ENCODE measurements around the gene SORT1.
"Not testable (repeated sequence)": the region's sequence is repeated elsewhere in the genome, so short reads cannot be mapped to it uniquely, and the experiment has no call there.

The SORT1 gene

DNA sequence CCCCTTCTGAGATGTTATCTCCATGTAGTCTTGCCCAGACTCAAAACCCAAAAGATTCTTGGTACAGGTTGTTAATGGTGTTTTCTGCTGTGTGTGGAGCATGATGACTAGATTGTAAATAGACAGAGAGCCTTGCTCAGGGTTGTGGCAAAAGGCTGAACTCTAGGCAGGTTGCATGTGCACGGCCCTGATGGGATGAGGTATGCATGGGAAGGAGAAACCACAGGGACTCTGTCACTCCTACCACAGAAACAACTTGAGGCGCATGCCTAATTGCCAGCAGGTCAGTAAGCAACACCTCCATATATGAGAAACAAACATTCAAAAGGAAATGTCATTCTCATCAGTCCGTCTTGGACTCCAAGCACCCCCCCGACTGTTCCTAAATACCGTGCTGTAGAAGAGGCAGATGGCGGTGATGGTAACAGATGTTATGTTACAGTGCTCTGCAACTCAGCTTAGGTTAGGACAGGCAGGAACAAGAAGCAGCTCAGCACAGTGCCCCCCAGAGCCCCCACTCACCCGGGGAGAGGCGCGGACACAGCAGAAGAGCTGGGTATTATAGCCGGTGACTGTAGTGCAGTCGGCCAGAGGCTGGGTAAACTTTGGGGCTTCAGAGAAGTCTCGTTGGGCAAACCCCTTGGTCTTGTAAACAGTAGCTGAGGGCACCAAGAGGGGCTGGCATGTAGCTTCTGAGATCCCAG is 101.9 kb downstream of the SORT1 start:
- DNase-seq = no peak

DNA sequence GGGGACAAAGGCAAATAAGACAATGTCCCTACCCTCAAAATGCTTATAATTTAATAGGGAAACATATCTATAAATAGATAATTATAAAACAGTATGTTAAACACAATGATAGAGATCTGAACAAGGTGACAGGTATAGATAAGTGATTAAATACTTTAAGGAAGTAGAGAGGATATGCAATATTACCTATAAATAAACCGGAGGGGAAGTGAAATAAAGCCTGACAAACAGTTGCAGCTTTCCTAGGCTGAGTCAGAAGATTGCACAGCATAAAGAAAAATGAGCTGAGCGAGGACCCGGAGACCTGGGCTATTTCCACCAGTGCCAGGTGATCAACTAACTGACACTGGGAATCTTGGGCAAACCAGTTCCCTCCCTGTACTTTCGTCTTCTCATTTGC is 103.2 kb downstream of the SORT1 start:
- DNase-seq = no peak

DNA sequence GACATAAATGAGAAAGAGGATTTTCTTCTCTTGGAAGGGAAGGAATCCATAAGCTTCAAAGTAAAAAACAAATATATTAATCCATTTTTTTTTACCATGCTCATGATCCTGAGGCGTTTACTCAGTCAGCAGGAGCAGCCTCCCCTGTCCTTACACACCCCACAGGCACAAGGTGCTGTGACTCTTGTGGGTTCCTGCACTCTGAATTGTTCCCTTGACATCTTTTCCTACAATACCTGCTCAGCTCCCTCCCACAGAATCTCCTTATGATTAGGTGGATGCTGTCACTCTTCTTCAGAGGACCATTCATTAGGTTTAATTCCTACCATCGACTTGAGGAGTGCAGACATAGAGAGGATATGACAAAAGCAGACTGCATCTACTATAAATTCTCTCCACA is 104.7 kb downstream of the SORT1 start:
- no peak for DNase-seq

DNA sequence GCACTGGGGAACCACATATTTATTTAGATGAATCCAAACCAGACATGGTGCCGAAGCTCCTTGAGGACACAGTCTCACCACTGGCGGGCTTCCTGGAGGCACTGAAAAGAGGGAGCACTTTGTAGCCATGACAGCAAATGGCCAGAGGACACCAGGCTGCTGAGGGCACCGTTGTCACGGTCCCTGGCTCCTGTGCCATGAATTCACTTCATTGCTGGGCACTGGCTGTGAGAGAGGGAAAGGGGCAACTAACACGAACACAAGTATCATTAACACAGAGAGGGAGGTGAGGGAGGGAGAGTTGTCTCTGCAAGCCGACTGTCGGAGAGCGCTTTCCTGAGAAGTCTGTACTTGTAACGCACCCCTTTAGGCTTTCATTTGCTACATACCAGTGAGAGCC is 105.4 kb downstream of the SORT1 start:
- DNase-seq = no peak

DNA sequence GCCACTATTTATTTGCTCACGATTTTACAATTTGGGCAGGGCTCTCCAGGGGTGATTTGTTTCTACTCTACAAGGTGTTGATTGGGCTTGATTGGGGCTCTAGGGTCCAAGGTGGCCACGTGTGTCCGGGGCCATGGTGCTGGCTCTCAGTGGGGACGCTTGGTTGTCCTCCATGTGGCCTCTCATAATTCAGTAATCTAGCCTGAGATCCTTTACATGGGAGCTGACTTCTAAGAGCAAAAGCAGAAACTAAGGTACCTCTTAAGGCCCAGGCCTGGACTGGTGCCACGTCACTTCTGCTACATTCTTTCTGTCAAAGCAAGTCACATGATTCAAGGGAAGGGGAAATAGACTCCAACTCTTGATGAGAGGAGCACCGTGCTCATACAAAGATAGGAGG is 106.7 kb downstream of the SORT1 start:
- DNase-seq = no peak

DNA sequence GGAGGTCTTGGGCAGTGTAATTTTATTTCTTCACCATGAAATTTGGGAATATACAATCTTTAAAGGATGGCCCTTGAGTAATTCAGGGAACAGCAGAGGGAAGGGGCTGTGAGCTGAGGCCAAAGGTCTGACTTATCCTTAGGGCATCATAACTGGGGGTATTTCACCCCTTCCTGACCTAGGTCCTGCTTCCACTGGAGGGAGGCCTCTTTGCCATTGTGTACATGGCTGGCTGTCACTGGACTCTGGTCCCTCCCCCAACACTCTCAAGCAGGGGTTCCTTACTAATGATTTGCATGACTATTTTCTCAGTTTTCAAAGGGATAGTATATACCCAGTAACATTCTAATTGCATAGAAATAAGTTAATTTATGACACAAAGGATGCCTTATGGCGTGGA is 107.6 kb downstream of the SORT1 start:
- DNase-seq = no peak

DNA sequence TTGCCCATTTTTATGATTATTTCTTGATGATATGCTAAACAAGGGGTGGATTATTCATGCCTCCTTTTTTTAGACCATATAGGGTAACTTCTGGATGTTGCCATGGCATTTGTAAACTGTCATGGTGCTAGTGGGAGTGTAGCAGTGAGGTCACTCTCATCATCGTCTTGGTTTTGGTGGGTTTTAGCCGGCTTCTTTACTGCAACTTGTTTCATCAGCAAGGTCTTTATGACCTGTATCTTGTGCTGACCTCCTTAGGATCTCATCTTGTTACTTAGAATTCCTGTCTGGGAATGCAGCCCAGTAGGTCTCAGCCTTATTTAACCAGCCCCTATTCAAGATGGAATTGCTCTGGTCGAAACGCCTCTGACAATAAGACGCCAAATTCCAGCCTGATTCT is 111.0 kb downstream of the SORT1 start:
- DNase-seq = not testable (repeated sequence)

DNA sequence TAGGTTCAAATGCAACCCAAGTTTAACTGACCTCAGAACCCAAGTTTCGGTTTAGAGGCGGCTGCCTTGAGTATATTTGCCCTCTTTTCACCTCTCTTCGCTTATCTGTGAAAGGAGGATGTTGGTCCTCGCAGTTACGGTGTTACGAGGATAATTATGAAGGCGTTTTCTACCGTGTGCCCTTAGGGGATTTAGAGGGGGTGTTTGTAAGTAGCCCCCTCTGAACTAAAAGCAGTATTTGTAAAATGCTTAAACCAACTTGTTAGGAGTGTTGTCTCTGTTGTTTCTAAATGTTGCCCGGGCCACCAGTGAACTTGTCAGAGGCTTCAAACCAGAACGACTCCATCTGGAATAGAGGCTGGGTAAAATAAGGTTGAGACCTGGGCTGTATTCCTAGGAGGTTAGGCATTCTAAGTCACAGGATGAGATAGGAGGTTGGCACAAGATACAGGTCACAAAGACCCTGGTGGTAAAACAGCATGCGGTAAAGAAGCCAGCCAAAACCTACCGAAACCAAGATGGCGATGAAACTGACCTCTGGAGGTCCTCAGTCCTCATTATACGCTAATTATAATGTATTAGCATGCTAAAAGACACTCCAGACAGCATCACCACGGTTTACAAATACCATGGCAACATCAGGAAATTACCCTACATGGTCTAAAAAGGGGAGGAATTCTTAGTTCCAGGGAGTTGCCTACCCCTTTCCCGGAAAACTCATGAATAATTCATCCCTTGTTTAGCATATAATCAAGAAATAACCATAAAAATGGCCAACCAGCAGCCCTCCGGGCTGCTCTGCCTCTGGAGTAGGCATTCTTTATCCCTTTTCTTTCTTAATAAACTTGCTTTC is 113.7 kb downstream of the SORT1 start:
- DNase-seq = no peak

DNA sequence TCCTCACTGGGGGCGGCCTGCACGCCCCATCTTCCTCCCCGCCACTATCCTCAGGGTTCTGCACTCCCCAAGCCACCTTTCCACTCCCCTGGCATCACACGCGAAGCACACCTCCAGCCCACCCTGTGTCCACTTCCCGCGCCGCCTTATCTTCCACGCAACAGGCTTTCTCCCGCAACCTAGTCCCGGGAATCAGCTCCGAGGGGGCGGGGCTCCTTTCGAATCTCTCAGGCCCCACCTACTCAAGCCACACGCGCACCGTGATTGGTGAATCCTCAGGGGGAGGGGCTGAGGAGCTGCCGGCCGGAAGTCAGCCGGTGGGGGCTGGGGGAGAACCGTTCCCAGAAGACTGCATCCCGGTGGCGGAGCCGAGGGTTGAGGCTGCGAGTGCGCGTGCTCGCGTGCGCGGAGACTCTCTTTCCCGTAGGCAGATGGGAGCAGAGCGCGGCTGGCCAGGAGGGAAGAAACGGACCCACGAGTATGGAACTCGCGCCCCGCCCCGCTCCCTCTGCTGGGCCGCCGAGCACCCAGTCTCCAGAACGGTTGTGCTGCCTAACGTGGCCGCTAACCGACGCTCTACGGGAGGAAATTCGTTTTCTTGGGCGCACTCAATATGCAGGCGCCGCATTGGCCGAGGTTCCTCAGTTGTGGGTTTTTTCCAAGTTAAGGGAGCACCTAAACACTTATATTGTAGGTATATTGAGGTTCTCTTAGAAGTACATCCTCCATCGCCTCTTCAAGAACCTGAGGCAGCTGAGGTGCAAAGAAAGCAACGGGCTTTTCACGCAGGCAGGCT is 114.6 kb downstream of the SORT1 start, which contains the start of gene PSRC1:
PSRC1 (minus strand) TSS at position 194 of the 796 bp plus-strand sequence.
- DNase-seq = peak; percentile 92

DNA sequence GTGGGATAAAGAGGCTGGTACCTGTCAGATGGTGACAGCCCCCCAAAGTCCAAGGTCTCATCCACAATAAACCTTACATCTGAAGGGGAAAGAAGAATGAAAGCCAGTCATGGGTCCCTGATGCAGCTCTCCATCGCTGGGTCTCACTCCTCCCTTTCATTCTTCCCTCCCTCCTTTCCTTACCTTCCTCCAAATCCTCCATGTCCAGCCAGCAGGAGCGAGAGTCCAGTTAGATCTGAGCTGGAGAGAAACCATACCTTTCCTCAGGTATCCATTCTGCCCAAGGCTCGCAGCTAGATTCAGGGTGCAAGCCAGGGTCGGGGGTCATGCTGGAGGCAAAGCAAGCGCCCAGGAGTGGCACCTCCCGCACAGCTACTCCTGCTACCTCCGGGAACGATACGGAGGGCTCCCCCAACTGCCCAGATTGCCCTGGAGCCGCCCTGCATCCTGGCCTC is 115.2 kb downstream of the SORT1 start:
- DNase-seq = no peak

DNA sequence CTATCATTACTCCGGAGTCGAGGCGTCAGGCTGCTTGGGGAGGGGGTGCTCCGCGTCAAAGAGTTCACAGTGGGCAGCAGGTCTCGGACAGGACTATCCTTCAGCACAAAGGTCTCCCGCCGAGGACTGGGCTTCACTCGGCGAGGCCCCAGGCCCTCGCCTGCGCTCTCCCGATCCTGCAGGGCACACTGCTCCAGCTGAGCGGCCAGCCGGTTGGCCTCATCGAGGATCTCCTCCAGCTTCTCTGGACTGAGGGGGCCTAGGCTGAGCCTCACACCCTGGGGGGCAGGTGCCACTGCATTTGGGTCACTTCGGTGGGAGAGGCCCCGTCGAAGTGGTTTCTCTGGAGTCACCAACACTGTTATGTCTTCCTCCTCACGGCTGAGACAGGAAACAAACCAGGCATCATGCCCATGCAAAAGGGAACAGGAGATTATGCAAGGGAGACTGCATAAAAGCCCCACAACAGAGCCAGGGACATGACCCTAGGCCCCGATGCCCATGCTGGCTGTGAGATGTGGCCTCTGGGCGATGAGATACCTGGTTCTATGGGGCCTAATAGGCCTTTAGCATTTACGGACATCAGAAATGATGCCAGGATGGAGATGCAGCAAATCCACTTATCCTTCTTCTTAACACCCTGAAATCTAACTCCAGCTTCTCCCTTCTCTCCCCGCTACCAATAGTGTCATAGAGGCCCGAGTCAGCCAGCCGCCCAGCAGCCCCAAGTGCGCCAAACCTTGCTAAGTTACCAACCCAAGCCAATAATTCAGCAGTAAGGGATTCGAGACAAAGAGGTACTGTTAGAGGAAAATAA is 115.8 kb downstream of the SORT1 start:
- DNase-seq = no peak

DNA sequence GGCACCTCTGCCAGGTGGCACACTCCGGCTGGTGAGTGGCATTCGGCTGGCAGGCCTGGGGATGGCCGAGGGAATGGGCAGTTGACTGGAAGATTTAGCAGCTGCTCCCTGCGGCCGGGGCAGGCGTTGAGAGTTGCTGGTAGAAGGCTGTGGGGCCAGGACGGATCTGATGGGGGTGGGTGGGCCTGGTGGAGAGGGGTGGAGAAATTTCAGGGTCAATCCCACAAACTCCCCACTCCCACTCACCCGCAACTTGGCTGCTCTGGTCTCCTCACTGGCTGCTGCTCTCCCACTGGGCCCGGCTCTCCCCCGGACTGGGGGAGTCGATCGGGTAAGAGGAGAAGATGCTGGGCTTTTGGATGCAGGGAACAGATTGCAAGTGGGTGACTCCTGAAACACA is 116.9 kb downstream of the SORT1 start:
- DNase-seq = no peak

DNA sequence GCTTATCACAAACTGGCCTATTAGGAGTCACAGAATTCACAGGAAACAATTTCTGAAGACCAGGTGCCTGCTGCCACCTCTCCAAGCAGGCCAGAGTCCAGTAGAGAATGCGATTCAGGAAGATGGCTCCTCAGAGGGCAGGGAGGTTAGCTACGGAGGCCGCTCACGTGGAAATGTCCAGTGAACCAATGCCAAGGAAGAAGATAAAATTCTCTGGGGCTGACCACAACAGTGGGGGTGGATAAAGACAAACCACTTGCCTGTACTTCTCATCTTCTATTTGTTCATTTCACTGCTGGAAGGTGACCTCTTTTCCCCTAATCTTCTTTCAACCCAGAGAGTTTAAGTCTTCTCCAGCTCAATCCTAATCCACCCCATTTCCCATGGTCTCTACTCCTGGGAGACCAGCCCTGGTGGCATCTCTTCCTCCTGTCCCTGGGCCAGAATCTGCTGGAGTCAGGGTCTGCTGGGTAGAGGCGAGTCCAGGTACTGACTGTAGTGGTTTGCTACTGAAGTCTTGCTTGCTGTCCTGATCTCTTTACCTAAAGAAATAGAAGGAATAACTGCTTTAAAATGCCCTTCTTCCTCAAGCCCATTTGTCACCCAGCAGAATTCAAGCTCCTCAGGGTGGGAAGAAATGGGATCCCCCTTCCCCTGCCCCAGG is 118.0 kb downstream of the SORT1 start:
- no peak for DNase-seq

DNA sequence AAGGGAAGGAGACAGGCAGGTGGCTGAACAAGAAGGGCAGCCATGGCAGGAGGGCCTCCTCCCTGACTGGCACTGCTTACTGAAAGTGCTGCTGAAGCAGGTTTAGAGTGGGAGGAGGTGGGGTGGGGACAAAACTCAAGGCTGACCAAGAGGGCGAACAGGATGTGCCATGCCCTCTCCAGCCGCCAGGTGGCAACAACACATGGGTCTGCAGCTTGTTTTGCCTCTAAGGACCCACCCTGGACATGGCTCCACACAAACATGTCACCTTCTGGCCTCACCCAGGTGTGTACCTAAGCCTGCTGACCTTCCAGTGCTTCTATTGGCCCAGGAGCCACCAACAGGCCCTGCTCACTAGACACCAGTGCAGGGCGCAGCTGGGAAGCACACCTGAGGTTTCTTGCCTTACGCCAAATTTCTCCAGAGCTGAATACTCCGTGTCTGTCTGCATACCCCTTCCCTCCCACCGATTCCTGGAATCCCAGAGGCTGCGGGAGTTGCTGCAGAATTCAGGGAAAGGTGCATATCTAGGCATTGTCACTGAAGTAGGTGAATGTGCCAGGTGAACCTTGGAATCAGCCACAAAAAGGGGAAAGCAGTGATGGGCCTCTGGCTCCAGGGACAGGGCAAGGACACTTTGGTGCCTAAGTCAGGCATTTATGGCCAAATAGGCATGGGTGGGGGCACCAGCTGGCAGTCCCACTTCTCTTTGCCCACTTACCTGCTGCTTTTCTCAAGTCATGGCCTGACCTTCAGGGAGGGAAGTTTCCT is 120.1 kb downstream of the SORT1 start:
- peak; percentile 39 for DNase-seq

DNA sequence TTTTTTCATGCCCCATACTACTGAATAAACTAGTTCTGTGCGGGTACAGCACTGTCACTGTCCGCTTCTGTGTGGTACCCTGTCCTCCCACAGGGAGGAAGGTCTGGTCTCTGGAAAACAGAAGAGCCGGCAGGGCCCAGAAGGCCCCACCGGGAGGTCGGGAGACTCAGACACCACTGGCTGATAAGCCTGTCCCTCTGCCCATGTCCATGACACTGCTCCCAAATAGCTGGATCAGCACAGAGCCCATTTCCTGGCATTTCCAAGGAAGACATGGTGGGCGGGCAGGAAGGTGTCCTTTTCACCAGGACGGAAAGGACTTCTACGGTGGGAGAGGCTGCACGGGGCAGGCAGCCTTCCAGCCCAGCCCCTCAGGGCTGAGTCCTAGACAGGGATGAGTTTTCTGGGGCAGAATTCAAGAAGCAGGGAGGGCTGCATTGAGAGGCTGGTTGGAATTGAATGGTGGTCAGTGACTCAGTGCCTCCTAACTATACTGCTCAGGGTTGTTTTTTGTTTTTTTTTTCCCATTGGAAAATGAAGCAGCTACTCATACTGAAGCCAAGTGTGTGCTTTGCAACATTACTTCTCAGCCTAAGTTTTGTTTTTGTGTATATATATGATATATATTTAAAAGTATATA is 121.9 kb downstream of the SORT1 start:
- DNase-seq = no peak

DNA sequence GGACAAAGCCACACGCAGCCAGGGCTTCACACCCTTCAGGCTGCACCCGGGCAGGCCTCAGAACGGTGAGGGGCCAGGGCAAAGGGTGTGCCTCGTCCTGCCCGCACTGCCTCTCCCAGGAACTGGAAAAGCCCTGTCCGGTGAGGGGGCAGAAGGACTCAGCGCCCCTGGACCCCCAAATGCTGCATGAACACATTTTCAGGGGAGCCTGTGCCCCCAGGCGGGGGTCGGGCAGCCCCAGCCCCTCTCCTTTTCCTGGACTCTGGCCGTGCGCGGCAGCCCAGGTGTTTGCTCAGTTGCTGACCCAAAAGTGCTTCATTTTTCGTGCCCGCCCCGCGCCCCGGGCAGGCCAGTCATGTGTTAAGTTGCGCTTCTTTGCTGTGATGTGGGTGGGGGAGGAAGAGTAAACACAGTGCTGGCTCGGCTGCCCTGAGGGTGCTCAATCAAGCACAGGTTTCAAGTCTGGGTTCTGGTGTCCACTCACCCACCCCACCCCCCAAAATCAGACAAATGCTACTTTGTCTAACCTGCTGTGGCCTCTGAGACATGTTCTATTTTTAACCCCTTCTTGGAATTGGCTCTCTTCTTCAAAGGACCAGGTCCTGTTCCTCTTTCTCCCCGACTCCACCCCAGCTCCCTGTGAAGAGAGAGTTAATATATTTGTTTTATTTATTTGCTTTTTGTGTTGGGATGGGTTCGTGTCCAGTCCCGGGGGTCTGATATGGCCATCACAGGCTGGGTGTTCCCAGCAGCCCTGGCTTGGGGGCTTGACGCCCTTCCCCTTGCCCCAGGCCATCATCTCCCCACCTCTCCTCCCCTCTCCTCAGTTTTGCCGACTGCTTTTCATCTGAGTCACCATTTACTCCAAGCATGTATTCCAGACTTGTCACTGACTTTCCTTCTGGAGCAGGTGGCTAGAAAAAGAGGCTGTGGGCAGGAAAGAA is 122.9 kb downstream of the SORT1 start:
- DNase-seq = peak; percentile 42

DNA sequence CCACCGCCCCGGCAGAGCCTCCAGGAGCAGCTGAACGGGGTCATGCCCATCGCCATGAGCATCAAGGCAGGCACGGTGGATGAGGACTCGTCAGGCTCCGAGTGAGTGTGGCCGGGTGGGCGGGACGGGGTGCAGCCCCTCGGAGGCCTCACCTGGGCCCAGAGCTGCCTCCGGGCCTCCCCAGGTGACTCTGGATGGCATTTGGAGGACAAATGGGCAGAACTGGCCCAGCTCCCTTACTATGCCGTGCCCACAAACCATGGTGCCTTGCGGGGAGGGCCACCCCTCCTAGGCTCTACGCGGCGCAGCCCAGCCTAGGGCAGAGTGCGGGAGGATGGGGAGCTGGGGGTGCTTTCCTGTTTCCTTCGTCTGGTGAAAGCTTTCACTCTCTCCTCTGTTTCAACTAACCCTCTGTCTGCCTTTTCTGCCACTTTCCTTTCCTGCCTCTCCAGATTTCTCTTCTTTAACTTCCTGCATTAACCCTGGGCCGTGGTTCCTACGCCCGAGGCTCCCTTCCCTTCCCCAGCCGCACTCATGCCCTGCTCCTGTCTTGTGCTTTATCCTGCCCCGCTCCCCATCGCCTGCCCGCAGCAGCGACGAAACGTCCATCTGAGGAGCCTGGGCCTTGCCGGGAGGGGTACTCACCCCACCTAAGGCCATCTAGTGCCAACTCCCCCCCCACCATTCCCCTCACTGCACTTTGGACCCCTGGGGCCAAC is 124.0 kb downstream of the SORT1 start:
- no peak for DNase-seq

DNA sequence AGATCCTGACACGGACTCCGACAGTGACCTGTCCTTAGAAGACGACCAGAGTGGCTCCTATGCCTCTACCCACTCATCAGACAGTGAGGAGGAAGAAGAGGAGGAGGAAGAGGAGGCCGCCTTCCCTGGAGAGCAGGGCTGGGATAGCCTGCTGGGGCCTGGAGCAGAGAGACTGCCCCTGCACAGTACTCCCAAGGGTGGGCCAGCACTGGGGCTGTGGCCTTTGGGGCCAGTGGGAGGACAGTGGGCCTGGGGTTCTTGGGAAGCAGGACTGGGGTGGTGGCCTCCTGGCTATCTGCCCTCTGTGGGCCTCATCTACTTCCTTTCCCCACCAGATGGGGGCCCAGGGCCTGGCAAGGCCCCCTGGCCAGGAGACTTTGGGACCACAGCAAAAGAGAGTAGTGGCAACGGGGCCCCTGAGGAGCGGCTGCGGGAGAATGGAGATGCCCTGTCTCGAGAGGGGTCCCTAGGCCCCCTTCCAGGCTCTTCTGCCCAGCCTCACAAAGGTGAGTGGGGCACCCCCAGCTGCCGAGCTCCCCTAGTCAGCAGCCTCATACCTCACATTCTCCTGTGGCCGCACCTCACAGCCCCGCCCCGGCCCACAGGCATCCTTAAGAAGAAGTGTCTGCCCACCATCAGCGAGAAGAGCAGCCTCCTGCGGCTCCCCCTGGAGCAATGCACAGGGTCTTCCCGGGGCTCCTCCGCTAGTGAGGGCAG is 124.7 kb downstream of the SORT1 start:
- DNase-seq = no peak

Measured in T1000 (cell line).